PFSK-1 (cell line): ENCODE data around the gene UBAC2.

ENCODE experiments used
- FOXP2 ChIP-seq: optimal IDR thresholded peaks from 2 replicates; pipeline ENCODE3; 2011; ENCODE audit warnings: borderline replicate concordance, control low read depth, inconsistent platforms; ENCODE audit not compliant: insufficient read depth; ENCODE audit errors: extremely low read length, extremely low read depth
- POLR2AphosphoS5 ChIP-seq: IDR thresholded peaks from 2 replicates; pipeline ENCODE4 v1.6.1; 2012; ENCODE audit warnings: low read depth, mild to moderate bottlenecking, control low read depth, low read length, moderate library complexity
- REST ChIP-seq, 2 experiments: IDR thresholded peaks; 2 replicates each; pipeline versions ENCODE4 v1.6.1 to v1.8.0; 2011 to 2012; ENCODE audit warnings: low read depth in 2 of 2, low read length in 2 of 2, control low read depth in 1 of 2, inconsistent platforms in 1 of 2, mild to moderate bottlenecking in 1 of 2, moderate library complexity in 1 of 2; ENCODE audit not compliant: insufficient read depth in 1 of 2
- SIN3A ChIP-seq: IDR thresholded peaks from 2 replicates; pipeline ENCODE4 v1.6.1; 2012; ENCODE audit warnings: mild to moderate bottlenecking, low read length, moderate library complexity, borderline replicate concordance; ENCODE audit not compliant: insufficient read depth
- TAF1 ChIP-seq: IDR thresholded peaks from 2 replicates; pipeline ENCODE4 v1.6.1; 2012; ENCODE audit warnings: low read length, control low read depth, borderline replicate concordance; ENCODE audit not compliant: insufficient read depth

Gene UBAC2

GRCh38 chr13:99179460-99179859, 21.2 kb upstream of the UBAC2 start:
- TF ChIP-seq REST (IDR thresholded peaks at IDR 0.05; ENCODE audit: insufficient read depth in 1 of 2, low read depth in 2 of 2, low read length in 2 of 2): no peak
- no peak for TF ChIP-seq FOXP2
- no peak for TF ChIP-seq TAF1
- no peak for TF ChIP-seq SIN3A
- TF ChIP-seq POLR2AphosphoS5: no peak

- TF ChIP-seq POLR2AphosphoS5: no peak
- no peak for TF ChIP-seq REST (IDR thresholded peaks at IDR 0.05; ENCODE audit: insufficient read depth in 1 of 2, low read depth in 2 of 2, low read length in 2 of 2)
- no peak for TF ChIP-seq FOXP2
- no peak for TF ChIP-seq TAF1
- no peak for TF ChIP-seq SIN3A
Measured at GRCh38 chr13:99182439-99182838, 18.2 kb upstream of the UBAC2 start.

DNA sequence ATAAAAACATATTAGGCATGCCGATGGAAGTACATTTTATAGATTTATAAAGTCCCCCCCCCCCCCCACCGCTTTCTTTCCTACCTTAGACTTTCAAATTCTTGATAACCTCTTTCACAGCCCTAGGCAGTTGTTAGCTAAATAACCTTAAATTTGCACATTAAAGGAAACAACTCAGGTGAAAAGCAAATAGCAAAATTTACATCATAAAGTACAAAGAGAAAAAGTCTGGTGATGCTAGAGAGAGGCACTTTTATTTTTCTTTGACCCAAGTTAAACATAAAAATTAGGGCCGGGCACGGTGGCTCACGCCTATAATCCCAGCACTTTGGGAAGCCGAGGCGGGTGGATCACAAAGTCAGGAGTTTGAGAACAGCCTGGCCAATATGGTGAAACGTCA, 15.0 kb upstream of the UBAC2 start:
- TF ChIP-seq SIN3A (no peak), TAF1 (no peak), FOXP2 (no peak), REST (IDR thresholded peaks at IDR 0.05; ENCODE audit: insufficient read depth in 1 of 2, low read depth in 2 of 2, low read length in 2 of 2) (no peak), POLR2AphosphoS5 (no peak)

DNA sequence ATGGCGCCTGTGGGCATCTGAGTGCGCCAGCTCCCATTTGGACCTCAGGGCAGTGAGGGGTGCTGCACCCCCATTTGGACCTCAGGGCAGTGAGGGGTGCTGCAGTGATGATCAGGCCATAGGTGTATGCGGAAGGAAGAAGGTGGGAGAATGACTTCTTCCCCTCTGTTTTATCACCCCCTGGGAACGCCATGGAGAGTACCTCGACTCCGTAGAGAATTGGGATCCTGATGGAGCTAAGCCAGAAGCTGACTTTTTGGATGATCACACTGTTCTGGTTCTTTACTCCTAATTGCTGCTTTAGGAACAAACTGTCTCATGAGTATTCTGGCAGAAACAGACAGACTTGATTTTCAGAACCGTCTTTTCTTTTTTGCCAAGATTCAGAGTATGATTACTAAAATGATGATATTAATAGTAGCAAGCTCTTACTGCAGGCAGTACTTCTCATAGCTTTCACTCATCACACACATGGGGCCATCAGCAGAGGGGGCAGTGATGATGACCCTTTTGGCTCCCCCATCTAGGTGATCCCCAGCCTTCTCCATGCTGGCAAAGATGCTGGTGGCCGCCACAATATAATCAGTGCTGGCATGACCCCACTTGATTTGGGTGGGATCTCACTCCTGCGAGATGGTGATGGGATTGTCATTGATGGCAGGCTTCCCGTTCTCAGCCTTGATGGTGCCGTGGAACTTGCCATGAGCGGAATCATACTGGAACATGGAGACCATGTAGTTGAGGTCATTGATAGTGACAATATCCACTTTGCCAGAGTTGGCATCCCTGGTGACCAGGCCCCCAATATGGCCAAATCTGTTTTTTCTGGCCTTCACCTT, 10.3 kb upstream of the UBAC2 start:
- TF ChIP-seq REST (IDR thresholded peaks at IDR 0.05; ENCODE audit: insufficient read depth in 1 of 2, low read depth in 2 of 2, low read length in 2 of 2) (no peak), POLR2AphosphoS5 (no peak)

GRCh38 chr13:99191336-99191899, 9.2 kb upstream of the UBAC2 start:
- TF ChIP-seq REST (IDR thresholded peaks at IDR 0.05; ENCODE audit: insufficient read depth in 1 of 2, low read depth in 2 of 2, low read length in 2 of 2): no peak
- no peak for TF ChIP-seq POLR2AphosphoS5
- no peak for TF ChIP-seq TAF1
- no peak for TF ChIP-seq SIN3A
- no peak for TF ChIP-seq FOXP2
